Dedifferentiated amniotic fluid mesenchymal stem cell (primary cell): ENCODE results near the gene MGAT5.

Source experiments
- DNase-seq: peaks from one replicate; pipeline ENCODE4 v3.0.0-alpha.2; 2016; ENCODE audit errors: extremely low spot score

MGAT5 gene

GRCh38 chr2:134367213-134367612 lies 113.3 kb downstream of the MGAT5 start:
- no peak for DNase-seq

- peak; percentile 18 for DNase-seq
Measured at GRCh38 chr2:134368009-134368817, 114.3 kb downstream of the MGAT5 start.

DNA sequence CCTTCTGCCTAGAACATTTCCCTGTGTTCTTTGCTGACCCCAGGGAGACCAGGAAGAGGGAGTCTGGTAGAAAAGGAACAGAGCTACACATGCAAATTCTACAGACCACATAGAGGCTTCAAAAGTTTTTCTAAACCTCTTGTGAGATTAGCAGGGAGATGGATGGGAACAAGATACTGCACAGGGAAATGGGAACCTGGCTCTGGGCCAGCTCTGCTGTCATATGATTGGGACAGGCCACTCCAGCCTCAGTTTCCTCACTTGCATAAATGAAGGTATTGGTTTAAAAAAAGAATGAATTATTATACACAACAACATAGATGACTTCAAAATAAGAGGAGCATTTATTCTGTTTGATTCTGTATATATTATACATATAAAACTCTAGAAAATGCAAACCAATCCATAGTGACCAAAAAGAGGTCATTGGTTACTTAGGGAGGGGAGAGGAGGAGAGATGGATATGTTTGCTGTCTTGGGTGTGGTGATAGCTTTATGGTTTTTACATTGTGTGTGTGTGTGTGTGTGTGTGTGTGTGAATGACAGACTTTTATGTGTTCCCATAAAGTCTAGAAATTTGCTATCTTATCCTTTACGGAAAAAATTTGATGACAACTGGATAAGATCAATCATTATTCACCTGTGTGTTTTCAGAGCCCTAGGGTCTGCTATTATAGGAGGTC lies 115.5 kb downstream of the MGAT5 start:
- no peak for DNase-seq

DNA sequence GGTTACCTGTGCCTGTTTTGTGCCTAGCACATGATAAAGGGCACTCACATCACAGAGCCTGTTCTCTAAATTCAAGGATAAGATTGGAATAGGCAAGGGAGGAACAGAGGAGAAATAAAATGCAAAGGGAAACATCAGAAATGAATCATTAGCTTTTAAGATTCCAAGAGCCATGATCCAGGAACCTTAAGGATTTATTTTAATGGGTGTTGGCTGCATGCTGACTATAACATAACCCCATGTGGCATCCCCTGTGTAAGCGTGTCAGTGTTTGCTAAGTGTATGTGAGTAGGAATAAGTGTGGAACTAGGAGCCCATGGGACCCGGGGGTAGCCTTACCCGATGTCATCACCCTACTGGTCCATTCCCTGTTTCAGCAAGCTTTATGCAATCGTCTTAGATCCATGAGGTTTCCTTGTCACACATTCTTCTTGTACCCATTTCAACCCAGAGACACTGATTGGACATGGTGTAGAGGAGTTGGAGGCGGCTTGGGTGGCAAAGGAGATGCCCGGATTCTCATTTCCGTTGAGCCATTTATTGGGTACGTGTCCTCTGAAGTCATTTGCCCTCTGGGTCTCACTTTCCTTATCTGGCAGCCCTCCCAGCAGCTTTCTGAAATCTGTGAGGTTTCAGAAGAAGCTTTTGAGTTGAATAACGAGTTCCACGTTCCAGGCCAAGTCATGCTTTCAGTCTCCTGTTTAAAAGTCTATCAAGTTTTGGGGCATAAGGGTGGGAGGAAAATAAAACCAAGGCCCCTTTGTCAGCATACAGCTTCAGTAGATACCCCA lies 117.0 kb downstream of the MGAT5 start:
- no peak for DNase-seq

DNA sequence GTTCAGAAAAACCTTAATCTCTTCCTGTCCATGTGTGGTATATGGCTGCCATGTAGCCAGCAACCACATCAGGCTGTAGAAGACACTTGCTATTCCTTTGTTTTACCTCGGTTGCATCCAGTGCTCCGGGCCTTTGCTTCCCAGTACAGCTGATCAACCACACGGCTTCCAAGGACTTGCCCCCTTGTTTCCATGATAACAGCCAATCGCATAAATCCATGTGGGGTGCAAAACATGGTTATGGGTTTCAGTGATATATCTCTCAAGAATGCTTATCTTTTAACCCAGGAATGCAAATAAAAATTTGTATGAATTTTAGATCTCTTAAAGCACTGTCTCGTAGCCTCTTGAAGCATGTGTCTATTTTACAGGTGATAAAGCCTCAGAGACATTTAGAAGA lies 118.3 kb downstream of the MGAT5 start:
- no peak for DNase-seq

GRCh38 chr2:134372611-134373131 lies 118.8 kb downstream of the MGAT5 start:
- DNase-seq: peak; percentile 85

DNA sequence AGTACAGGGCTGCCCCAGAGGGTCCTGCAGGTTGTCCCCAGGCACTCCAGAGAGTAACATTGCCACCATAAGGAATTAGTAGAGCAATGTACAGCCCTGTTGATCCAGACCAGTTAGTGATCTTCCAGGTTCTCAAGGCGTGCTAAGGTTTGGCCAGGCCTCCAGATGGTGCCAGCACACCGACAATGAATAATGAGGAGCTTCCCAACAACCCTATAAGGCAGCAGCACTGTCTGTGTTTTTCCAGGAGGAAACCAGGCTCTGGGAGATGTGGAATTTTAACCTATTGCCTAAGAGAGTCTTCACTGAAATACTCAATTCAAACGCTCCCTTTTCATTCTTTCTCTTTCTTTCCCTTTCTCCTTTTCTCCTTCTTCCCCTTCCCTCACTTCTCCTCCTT lies 122.1 kb downstream of the MGAT5 start:
- DNase-seq: no peak

DNA sequence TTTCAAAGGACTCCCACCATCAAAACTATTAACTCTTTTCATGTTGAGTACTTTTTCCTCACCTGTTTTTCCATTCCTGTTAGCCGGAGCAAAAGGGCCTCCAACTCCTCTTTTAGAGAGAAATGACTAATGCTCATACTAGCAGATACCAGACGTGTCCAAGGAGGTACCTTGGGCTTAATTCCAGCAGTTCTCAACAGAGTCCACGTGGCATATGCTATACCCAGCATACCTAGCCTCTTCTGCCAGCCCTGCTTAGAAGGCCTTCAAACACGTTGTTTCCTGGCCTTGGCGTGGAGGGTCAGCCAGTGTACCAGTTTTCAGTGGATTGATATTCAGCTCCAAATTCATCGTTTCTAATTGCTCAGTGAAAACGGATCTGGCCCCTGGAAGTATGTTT lies 123.9 kb downstream of the MGAT5 start:
- DNase-seq: no peak

DNA sequence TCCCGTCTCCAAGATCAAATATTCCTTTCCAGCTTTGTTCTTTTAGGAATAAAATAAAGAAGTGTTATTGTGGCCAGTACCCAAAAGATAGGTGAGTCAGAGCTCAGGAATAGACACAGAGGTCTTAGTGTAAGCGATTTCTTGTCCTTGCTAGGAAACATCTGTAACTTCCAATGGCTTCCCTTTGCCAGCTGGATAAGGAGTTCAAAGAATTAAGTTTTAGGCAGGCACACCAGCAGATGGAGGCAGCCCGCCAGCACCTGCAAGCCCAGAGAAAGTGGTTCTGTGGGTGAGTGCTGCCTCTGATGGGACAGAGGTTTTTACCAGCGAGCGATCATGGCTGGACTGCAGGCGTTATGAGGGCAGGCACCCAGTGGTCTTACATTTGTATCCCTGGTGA lies 125.4 kb downstream of the MGAT5 start:
- DNase-seq: no peak

DNA sequence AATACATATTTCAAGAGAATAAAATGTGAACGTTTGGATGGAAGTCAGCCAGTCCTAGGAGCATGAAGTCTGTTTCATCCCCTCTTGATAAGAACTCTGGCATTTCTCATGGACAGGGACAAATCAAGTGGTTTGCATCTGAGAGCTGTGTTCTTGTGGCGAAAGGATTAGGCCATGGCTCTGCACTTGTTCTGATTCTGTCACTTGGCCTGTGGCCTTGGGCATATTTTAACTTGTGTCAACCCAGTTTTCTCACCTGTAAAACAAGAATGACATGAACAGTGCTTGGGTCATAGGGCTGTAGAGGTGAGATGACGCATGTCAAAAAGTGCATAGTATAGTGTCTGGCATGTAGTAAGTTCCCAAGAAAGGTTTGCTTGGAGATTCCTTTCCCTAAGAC lies 125.8 kb downstream of the MGAT5 start:
- no peak for DNase-seq

GRCh38 chr2:134381141-134381540 lies 127.3 kb downstream of the MGAT5 start:
- no peak for DNase-seq

GRCh38 chr2:134384131-134384530 lies 130.3 kb downstream of the MGAT5 start:
- DNase-seq: no peak

- DNase-seq: no peak
Measured at GRCh38 chr2:134385195-134385594, 131.3 kb downstream of the MGAT5 start.

- no peak for DNase-seq
Measured at GRCh38 chr2:134386310-134386709, 132.4 kb downstream of the MGAT5 start.

DNA sequence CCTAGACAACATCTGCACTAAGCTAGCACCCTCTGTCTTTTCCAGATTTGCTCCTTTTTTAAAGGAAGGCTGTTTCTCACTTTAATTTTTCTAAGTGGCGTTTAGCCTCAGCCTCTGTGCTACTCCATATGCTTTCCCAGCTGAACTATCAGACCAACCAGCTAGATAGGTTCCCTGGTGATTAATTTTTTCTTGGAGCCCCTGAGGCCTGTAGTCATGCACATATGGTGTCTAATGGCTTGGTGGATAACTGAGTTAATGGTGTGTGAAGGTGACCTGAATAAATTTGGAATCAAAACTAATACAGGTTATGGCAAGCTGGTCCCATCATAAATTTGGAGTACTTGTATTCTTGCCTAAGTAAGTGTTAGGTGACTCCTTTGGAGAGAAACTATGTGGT lies 135.5 kb downstream of the MGAT5 start:
- no peak for DNase-seq

DNA sequence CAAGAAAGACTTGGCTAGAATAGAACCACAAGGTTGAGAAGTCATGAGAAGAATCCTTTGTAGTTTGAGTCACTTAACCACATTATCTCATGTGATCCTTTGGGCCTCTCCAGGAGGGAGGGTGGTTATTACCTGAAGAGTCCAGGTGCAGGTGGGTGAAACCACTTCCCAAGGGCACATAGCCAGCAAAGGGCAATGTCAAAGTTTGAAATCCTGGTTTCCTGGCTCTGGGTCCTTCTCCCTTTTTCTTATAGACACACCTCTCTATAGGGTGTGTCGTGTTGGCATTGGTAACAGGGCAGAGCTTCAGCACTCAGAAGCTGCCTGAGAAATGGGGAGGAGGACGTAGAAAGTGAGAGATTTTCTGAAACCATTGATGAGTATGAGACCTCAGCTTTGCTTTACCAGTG lies 137.9 kb downstream of the MGAT5 start:
- DNase-seq: no peak

GRCh38 chr2:134392442-134393074 lies 138.7 kb downstream of the MGAT5 start:
- no peak for DNase-seq

DNA sequence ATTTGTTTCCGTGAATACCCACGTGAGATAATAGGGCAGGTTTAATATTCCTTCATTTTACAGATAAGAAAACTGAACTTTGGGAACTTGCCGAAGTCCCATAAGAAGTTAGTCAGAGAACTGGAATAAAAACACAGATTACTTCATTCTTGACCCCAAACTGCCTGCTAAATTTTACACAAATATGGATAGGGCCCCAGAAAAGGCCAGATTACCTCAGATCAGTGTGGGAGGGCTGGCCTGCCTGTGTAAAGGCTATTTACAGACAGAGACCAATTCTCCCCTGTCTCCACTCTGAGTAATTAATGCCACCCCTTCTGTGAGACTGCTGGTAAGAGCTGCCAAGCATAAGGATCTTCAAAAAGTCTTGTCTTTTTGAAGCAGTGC lies 139.2 kb downstream of the MGAT5 start:
- DNase-seq: no peak

- DNase-seq: no peak
Measured at GRCh38 chr2:134395779-134396178, 141.9 kb downstream of the MGAT5 start.

- DNase-seq: no peak
Measured at GRCh38 chr2:134396493-134396892, 142.6 kb downstream of the MGAT5 start.

GRCh38 chr2:134397146-134397896 lies 143.4 kb downstream of the MGAT5 start:
- DNase-seq: no peak
